Measurements from ENCODE around the gene TSSK2. TPM values are rescaled to one million over a fixed set of nuclear protein-coding genes. Genes with fewer than 3 reads are reported as not detected.

Gene TSSK2
- total and polyA plus RNA-seq, 2 experiments from 2014 or later = not detected

GRCh38 chr22:19134176-19134831 is 3.2 kb downstream of the TSSK2 start (continued):
- TF ChIP-seq, protein P1, sequence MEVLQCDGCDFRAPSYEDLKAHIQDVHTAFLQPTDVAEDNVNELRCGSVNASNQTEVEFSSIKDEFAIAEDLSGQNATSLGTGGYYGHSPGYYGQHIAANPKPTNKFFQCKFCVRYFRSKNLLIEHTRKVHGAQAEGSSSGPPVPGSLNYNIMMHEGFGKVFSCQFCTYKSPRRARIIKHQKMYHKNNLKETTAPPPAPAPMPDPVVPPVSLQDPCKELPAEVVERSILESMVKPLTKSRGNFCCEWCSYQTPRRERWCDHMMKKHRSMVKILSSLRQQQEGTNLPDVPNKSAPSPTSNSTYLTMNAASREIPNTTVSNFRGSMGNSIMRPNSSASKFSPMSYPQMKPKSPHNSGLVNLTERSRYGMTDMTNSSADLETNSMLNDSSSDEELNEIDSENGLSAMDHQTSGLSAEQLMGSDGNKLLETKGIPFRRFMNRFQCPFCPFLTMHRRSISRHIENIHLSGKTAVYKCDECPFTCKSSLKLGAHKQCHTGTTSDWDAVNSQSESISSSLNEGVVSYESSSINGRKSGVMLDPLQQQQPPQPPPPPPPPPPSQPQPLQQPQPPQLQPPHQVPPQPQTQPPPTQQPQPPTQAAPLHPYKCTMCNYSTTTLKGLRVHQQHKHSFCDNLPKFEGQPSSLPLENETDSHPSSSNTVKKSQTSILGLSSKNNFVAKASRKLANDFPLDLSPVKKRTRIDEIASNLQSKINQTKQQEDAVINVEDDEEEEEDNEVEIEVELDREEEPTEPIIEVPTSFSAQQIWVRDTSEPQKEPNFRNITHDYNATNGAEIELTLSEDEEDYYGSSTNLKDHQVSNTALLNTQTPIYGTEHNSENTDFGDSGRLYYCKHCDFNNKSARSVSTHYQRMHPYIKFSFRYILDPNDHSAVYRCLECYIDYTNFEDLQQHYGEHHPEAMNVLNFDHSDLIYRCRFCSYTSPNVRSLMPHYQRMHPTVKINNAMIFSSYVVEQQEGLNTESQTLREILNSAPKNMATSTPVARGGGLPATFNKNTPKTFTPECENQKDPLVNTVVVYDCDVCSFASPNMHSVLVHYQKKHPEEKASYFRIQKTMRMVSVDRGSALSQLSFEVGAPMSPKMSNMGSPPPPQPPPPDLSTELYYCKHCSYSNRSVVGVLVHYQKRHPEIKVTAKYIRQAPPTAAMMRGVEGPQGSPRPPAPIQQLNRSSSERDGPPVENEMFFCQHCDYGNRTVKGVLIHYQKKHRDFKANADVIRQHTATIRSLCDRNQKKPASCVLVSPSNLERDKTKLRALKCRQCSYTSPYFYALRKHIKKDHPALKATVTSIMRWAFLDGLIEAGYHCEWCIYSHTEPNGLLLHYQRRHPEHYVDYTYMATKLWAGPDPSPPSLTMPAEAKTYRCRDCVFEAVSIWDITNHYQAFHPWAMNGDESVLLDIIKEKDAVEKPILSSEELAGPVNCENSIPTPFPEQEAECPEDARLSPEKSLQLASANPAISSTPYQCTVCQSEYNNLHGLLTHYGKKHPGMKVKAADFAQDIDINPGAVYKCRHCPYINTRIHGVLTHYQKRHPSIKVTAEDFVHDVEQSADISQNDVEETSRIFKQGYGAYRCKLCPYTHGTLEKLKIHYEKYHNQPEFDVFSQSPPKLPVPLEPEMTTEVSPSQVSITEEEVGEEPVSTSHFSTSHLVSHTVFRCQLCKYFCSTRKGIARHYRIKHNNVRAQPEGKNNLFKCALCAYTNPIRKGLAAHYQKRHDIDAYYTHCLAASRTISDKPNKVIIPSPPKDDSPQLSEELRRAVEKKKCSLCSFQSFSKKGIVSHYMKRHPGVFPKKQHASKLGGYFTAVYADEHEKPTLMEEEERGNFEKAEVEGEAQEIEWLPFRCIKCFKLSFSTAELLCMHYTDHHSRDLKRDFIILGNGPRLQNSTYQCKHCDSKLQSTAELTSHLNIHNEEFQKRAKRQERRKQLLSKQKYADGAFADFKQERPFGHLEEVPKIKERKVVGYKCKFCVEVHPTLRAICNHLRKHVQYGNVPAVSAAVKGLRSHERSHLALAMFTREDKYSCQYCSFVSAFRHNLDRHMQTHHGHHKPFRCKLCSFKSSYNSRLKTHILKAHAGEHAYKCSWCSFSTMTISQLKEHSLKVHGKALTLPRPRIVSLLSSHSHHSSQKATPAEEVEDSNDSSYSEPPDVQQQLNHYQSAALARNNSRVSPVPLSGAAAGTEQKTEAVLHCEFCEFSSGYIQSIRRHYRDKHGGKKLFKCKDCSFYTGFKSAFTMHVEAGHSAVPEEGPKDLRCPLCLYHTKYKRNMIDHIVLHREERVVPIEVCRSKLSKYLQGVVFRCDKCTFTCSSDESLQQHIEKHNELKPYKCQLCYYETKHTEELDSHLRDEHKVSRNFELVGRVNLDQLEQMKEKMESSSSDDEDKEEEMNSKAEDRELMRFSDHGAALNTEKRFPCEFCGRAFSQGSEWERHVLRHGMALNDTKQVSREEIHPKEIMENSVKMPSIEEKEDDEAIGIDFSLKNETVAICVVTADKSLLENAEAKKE (CRISPR knock-in tag; IDR thresholded peaks at IDR 0.05) = no peak
- TF ChIP-seq EZH2phosphoT487 (IDR thresholded peaks at IDR 0.05; ENCODE audit: unreplicated experiment) = no peak
- TF ChIP-seq ZNF331 (CRISPR knock-in tag; IDR thresholded peaks at IDR 0.05; ENCODE audit: low read depth) = no peak

- Histone ChIP-seq H3K4me2 (no peak overlapping the region), H3K4me1 (ENCODE audit: insufficient read depth) (no peaks in the 10 kb centered on the region), H3K4me3 (no peak overlapping the region), H2AFZ (no peak overlapping the region), H3K36me3 (ENCODE audit: insufficient read depth) (no peaks in the 10 kb centered on the region), H3K79me2 (replicated peaks; ENCODE audit: insufficient read depth) (no peaks in the 10 kb centered on the region), H3K27me3 (ENCODE audit: insufficient read depth) (no peaks in the 10 kb centered on the region), H4K20me1 (replicated peaks; ENCODE audit: insufficient read depth) (no peaks in the 10 kb centered on the region), H3K9me2 (ENCODE audit: insufficient read depth) (no peaks in the 10 kb centered on the region), H3F3A (replicated peaks; ENCODE audit: low read depth) (no peaks in the 10 kb centered on the region), H3K27ac (ENCODE audit: low read depth) (no peak overlapping the region)
- Mint-ChIP-seq H3K36me3 (ENCODE audit: low read depth) (peaks cover 43% of the 10 kb centered on the region), H3K9me3 (no peaks in the 10 kb centered on the region), H3K4me3 (no peak overlapping the region), H3K4me1 (peaks cover 7% of the 10 kb centered on the region; the same call in 1 of the 3 replicates), H3K27ac (no peak overlapping the region), H3K27me3 (ENCODE audit: insufficient read depth, low read depth, poor library complexity) (peaks cover 7% of the 10 kb centered on the region)
- DNase-seq (ENCODE audit: low spot score) = no peak
- no peak for ATAC-seq
- TF ChIP-seq JUNB (IDR thresholded peaks at IDR 0.05; ENCODE audit: unreplicated experiment) = no peak
- TF ChIP-seq, protein P1 (CRISPR knock-in tag; IDR thresholded peaks at IDR 0.05) = no peak
- no peak for TF ChIP-seq REST (IDR thresholded peaks at IDR 0.05; ENCODE audit: unreplicated experiment)
- no peak for TF ChIP-seq EZH2phosphoT487 (IDR thresholded peaks at IDR 0.05; ENCODE audit: unreplicated experiment)
These were observed 3.8 kb downstream of the TSSK2 start for GRCh38 chr22:19134874-19135273.

Data from GM23338 (cell line).